ENCODE measurements around the gene ROR2.

Gene ROR2

DNA sequence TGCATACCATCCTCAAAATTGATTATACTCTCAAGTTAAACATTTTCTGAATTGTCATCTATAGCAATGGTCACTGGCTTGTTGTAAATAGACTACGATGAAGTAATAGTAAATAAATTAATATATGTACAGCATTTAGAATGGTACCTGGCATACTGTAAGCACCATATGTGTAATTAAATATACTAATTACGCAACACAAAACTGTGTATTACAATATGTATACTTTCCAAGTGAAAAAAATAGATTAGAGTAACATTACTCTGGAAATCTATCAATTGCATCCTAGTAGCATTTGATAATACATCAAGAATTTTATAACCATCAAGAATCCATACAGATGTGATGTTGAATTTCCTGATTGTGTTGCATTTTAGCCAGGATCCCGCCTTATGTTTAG lies 17.2 kb upstream of the ROR2 start:
- TF ChIP-seq, protein P1, sequence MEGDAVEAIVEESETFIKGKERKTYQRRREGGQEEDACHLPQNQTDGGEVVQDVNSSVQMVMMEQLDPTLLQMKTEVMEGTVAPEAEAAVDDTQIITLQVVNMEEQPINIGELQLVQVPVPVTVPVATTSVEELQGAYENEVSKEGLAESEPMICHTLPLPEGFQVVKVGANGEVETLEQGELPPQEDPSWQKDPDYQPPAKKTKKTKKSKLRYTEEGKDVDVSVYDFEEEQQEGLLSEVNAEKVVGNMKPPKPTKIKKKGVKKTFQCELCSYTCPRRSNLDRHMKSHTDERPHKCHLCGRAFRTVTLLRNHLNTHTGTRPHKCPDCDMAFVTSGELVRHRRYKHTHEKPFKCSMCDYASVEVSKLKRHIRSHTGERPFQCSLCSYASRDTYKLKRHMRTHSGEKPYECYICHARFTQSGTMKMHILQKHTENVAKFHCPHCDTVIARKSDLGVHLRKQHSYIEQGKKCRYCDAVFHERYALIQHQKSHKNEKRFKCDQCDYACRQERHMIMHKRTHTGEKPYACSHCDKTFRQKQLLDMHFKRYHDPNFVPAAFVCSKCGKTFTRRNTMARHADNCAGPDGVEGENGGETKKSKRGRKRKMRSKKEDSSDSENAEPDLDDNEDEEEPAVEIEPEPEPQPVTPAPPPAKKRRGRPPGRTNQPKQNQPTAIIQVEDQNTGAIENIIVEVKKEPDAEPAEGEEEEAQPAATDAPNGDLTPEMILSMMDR (IDR thresholded peaks at IDR 0.05; ENCODE audit: low read depth, low read length): no peak
- DNase-seq: no peak
- Histone ChIP-seq H3K36me3 (no peaks in the 10 kb centered on the region), H3K4me1 (no peaks in the 10 kb centered on the region), H3K9me3 (no peaks in the 10 kb centered on the region), H3K4me3 (ENCODE audit: low read depth, low read length) (no peak overlapping the region), H3K27me3 (peaks cover 10% of the 10 kb centered on the region)

DNA sequence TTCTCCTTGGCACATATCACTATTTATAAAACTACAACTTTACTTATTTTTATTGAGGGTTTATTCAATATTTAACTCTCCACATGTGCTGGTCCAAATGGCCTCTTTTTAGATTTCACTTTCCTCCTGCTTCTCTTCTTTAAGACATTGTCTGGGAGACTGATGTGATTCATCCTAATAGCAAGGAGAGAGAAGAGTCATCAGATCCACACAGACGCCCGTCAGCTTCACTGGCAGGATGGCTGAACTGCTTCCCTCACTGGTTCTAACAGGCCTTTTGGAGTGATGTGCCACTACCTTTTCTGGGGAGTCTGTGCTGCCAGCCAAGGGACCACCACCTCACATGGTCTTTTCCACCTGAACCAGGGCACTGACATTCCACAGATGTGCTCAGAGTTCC lies 16.5 kb upstream of the ROR2 start:
- Histone ChIP-seq H3K27me3 (peaks cover 10% of the 10 kb centered on the region), H3K9me3 (no peaks in the 10 kb centered on the region), H3K4me3 (ENCODE audit: low read depth, low read length) (no peak overlapping the region), H3K4me1 (no peaks in the 10 kb centered on the region), H3K36me3 (no peaks in the 10 kb centered on the region)
- TF ChIP-seq, protein P1 (IDR thresholded peaks at IDR 0.05; ENCODE audit: low read depth, low read length): no peak
- no peak for DNase-seq

DNA sequence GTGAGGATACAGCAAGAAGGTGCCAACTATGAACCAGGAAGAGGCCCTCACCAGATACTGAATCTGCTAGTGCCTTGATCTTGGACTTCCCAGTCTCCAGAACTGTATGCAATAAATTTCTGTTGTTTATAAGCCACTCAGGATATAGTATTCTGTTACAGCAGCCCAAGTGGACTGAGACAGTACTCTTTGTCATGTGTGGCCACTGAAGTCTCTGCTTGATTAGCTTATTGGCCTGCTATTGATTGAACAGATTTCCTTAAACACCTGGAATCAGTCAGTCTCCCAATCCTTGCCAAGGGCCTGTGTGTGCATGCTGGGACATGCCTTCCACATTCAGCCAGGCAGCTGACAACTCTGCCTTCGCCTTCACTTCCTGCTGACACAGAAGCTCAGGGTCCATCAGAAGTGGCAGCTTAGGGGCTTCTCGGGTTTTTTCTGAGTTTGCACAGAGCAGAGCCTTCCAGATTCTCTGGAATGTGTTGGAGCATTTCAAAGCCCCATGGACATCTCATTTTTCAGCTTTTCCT lies 13.7 kb upstream of the ROR2 start:
- DNase-seq: no peak
- TF ChIP-seq, protein P1 (IDR thresholded peaks at IDR 0.05; ENCODE audit: low read depth, low read length): no peak
- H3K27me3 ChIP-seq: peaks cover 10% of the 10 kb centered on the region
- no peak overlapping the region for H3K4me3 ChIP-seq (ENCODE audit: low read depth, low read length)
- no peaks in the 10 kb centered on the region; the same call in 1 of the 2 replicates for H3K9me3 ChIP-seq
- no peaks in the 10 kb centered on the region for H3K36me3 ChIP-seq
- no peaks in the 10 kb centered on the region for H3K4me1 ChIP-seq

DNA sequence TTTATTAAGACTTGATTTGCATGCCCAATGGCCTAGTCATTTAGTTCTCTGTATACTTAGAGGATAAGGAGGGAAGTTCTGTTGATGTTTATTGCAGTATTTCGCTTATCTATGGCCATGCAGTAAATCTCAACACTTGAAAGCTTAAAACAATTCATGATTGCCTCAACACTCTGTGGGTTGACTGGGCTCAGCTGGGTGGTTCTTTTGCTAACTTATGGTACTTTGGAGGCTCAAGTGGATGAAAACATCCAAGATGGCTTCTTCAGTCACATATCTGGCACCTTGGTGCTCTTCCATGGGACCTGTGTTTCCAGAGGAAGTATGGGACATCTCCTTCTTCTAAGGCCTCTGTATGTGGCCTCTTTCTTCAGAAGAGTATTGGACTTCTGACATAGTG lies 10.3 kb upstream of the ROR2 start:
- DNase-seq: no peak

DNA sequence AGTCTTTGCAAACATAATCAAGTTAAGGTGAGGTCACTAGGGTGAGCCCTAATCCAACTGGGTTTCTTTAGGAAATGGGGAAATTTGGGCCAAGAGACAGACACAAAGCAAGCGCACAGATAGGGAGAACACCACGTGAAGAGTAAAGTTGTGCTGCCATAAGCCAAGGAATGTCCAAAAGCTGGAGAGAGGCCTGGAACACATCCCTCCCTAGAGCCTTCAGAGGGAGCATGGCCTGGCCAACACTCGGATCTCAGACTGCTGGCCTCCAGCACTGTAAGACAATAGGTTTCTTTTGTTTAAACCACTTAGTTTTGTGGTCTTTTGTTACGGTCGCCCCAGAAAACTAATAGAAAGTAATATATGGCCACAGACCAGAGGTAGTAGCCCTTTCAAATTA lies 8.1 kb upstream of the ROR2 start:
- no peak for DNase-seq
- Histone ChIP-seq H3K4me1 (no peaks in the 10 kb centered on the region), H3K9me3 (no peaks in the 10 kb centered on the region; the same call in 1 of the 2 replicates), H3K36me3 (no peaks in the 10 kb centered on the region), H3K27me3 (no peaks in the 10 kb centered on the region), H3K4me3 (ENCODE audit: low read depth, low read length) (no peak overlapping the region)
- TF ChIP-seq, protein P1 (IDR thresholded peaks at IDR 0.05; ENCODE audit: low read depth, low read length): no peak

More for the DNA sequence above, 10.3 kb upstream of the ROR2 start:
- TF ChIP-seq, protein P1 (IDR thresholded peaks at IDR 0.05; ENCODE audit: low read depth, low read length): no peak
- H3K4me3 ChIP-seq (ENCODE audit: low read depth, low read length): no peak overlapping the region
- H3K36me3 ChIP-seq: no peaks in the 10 kb centered on the region
- H3K27me3 ChIP-seq: no peaks in the 10 kb centered on the region
- no peaks in the 10 kb centered on the region; the same call in 1 of the 2 replicates for H3K9me3 ChIP-seq
- no peaks in the 10 kb centered on the region for H3K4me1 ChIP-seq

DNA sequence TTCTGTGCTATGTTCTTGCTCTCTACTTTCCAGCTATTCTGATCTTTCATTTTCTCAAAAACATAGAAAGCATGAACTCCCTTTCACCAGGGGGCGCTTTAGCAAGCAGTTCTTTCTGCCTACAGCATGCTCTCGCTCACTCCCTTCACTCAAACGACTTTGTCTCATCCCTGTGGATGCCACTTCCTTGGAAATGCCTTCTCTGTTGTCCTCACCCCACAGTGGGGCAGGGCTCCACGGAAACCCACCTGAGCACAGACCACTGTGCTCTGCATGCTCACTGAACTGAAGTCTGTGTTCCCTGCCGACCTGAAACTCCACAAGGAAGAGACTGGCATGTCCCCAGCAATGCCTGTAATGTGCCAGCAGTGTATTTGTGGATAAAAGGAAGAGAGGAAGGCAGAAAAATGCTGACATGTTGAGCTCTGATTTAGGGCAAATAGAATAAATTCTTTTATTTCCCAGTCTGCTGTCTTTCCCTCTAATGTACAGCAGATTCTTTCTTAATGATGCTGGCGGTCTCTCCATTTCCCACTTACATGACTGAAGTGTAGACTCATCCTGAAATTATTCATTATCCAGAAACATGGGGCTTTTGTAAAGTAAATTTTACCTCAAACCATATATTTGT lies 4.9 kb upstream of the ROR2 start:
- peaks cover 4% of the 10 kb centered on the region; the same call in 1 of the 2 replicates for H3K4me1 ChIP-seq
- TF ChIP-seq, protein P1 (IDR thresholded peaks at IDR 0.05; ENCODE audit: low read depth, low read length): peak; percentile 94
- H3K27me3 ChIP-seq: no peaks in the 10 kb centered on the region
- DNase-seq: peak; percentile 83
- no peaks in the 10 kb centered on the region for H3K9me3 ChIP-seq
- H3K4me3 ChIP-seq (ENCODE audit: low read depth, low read length): peak overlapping the region; percentile 44
- H3K36me3 ChIP-seq: no peaks in the 10 kb centered on the region

Measured in BE2C (cell line).